ENCODE results near the gene ASB9. TPM values are rescaled to one million over a fixed set of nuclear protein-coding genes. Genes with fewer than 3 reads are reported as not detected.
"Not testable (repeated sequence)": the region's sequence is repeated elsewhere in the genome, so short reads cannot be mapped to it uniquely, and the experiment has no call there.

Gene ASB9
- polyA plus RNA-seq, 1 experiment: 0.35 TPM

- Histone ChIP-seq H3K27me3 (ENCODE audit: control insufficient read depth, insufficient read depth, low read length) (no peaks in the 10 kb centered on the region), H3K9me3 (ENCODE audit: control insufficient read depth, insufficient read depth, low read length) (no peaks in the 10 kb centered on the region), H3K4me3 (ENCODE audit: low read depth, low read length) (no peak overlapping the region), H3K27ac (ENCODE audit: low read depth, low read length) (no peak overlapping the region)
- POLR2A ChIA-PET: no interaction called here
- CTCF ChIA-PET: no interaction called here
- DNase-seq (ENCODE audit: low read depth, low spot score): no peak
- no peak for TF ChIP-seq CTCF (IDR thresholded peaks at IDR 0.05; ENCODE audit: low read depth, low read length)
Observed at GRCh38 chrX:15298201-15298600, 28.3 kb upstream of the ASB9 start.

GRCh38 chrX:15293451-15293850, 23.6 kb upstream of the ASB9 start:
- no peak overlapping the region for H3K27ac ChIP-seq (ENCODE audit: low read depth, low read length)
- DNase-seq (ENCODE audit: low read depth, low spot score): no peak
- TF ChIP-seq CTCF (IDR thresholded peaks at IDR 0.05; ENCODE audit: low read depth, low read length): no peak
- ChIA-PET POLR2A (no interaction called here), CTCF (no interaction called here)
- no peaks in the 10 kb centered on the region for H3K9me3 ChIP-seq (ENCODE audit: control insufficient read depth, insufficient read depth, low read length)
- no peaks in the 10 kb centered on the region for H3K27me3 ChIP-seq (ENCODE audit: control insufficient read depth, insufficient read depth, low read length)
- no peak overlapping the region for H3K4me3 ChIP-seq (ENCODE audit: low read depth, low read length)

- POLR2A ChIA-PET: no interaction called here
- H3K9me3 ChIP-seq (ENCODE audit: control insufficient read depth, insufficient read depth, low read length): no peaks in the 10 kb centered on the region
- no peak overlapping the region for H3K4me3 ChIP-seq (ENCODE audit: low read depth, low read length)
- no peak for DNase-seq (ENCODE audit: low read depth, low spot score)
- CTCF ChIA-PET: no interaction called here
- no peak for TF ChIP-seq CTCF (IDR thresholded peaks at IDR 0.05; ENCODE audit: low read depth, low read length)
- H3K27me3 ChIP-seq (ENCODE audit: control insufficient read depth, insufficient read depth, low read length): no peaks in the 10 kb centered on the region
- H3K27ac ChIP-seq (ENCODE audit: low read depth, low read length): no peak overlapping the region
Observed at GRCh38 chrX:15292861-15293260, 23.0 kb upstream of the ASB9 start.

GRCh38 chrX:15277604-15278003, 7.7 kb upstream of the ASB9 start:
- Histone ChIP-seq H3K27ac (ENCODE audit: low read depth, low read length) (no peak overlapping the region), H3K9me3 (ENCODE audit: control insufficient read depth, insufficient read depth, low read length) (no peaks in the 10 kb centered on the region), H3K4me3 (ENCODE audit: low read depth, low read length) (no peak overlapping the region), H3K27me3 (ENCODE audit: control insufficient read depth, insufficient read depth, low read length) (no peaks in the 10 kb centered on the region)
- no peak for DNase-seq (ENCODE audit: low read depth, low spot score)
- TF ChIP-seq CTCF (IDR thresholded peaks at IDR 0.05; ENCODE audit: low read depth, low read length): no peak
- ChIA-PET CTCF (no interaction called here), POLR2A (no interaction called here)

GRCh38 chrX:15274946-15275345, 5.1 kb upstream of the ASB9 start:
- CTCF ChIA-PET: no interaction called here
- no peaks in the 10 kb centered on the region for H3K9me3 ChIP-seq (ENCODE audit: control insufficient read depth, insufficient read depth, low read length)
- TF ChIP-seq CTCF (IDR thresholded peaks at IDR 0.05; ENCODE audit: low read depth, low read length): no peak

GRCh38 chrX:15273275-15273674, 3.4 kb upstream of the ASB9 start:
- H3K27me3 ChIP-seq (ENCODE audit: control insufficient read depth, insufficient read depth, low read length); POLR2A ChIA-PET; H3K9me3 ChIP-seq (ENCODE audit: control insufficient read depth, insufficient read depth, low read length); H3K27ac ChIP-seq (ENCODE audit: low read depth, low read length); CTCF ChIA-PET; DNase-seq (ENCODE audit: low read depth, low spot score); H3K4me3 ChIP-seq (ENCODE audit: low read depth, low read length): not testable (repeated sequence)

More at GRCh38 chrX:15274946-15275345, 5.1 kb upstream of the ASB9 start:
- H3K4me3 ChIP-seq (ENCODE audit: low read depth, low read length): no peak overlapping the region
- DNase-seq (ENCODE audit: low read depth, low spot score): no peak
- H3K27ac ChIP-seq (ENCODE audit: low read depth, low read length): no peak overlapping the region
- POLR2A ChIA-PET: no interaction called here
- H3K27me3 ChIP-seq (ENCODE audit: control insufficient read depth, insufficient read depth, low read length): no peaks in the 10 kb centered on the region
